A673 (cell line): ENCODE data around the gene SGO2. TPM values are rescaled to one million over a fixed set of nuclear protein-coding genes. Genes with fewer than 3 reads are reported as not detected.
A peak's percentile ranks its signal among the peaks of the same experiment; 100 is the strongest.

Source experiments
- BruUV-seq: library from RNA; stranded (reverse); fragments of 400-500 nt; replicated peaks from 2 replicates; lab custom pipeline; 2021; lab: Mats Ljungman, UMichigan
- CTCF ChIA-PET: fragments of 300-600 bp; sonication (Branson Sonifier 250); formaldehyde crosslinking; loops from one replicate; lab custom pipeline; 2022; ENCODE audit warnings: antibody characterized with exemption; lab: Charles Lee
- POLR2A ChIA-PET: fragments of 300-600 bp; sonication (Branson Sonifier 250); formaldehyde crosslinking; loops from one replicate; lab custom pipeline; 2022; ENCODE audit warnings: antibody characterized with exemption; ENCODE audit not compliant: low non-redundant PET; lab: Charles Lee
- DNase-seq: peaks from one replicate; pipeline ENCODE4 v3.0.0-alpha.2; 2015; ENCODE audit warnings: low spot score
- H3K27ac ChIP-seq: fragments of 200-600 bp; sonication (generic); 2 replicates; pipeline ENCODE4 v1.5.1; 2016; ENCODE audit warnings: mixed run types, low read depth, mild to moderate bottlenecking, mixed read lengths, antibody characterized with exemption, low read length; ENCODE audit not compliant: poor library complexity, severe bottlenecking
- H3K27me3 ChIP-seq: fragments of 200-600 bp; sonication (generic); replicated peaks from 2 replicates; pipeline ENCODE4 v1.6.1; 2017; ENCODE audit warnings: mixed run types, low read depth, mild to moderate bottlenecking, mixed read lengths, antibody characterized with exemption, low read length; ENCODE audit not compliant: insufficient read depth, poor library complexity
- H3K36me3 ChIP-seq: fragments of 200-600 bp; sonication (generic); 2 replicates; pipeline ENCODE4 v1.6.1; 2016; ENCODE audit warnings: mixed run types, mild to moderate bottlenecking, mixed read lengths, antibody characterized with exemption, low read length; ENCODE audit not compliant: insufficient read depth, poor library complexity, severe bottlenecking
- H3K4me1 ChIP-seq: fragments of 200-600 bp; sonication (generic); 2 replicates; pipeline ENCODE4 v1.6.1; 2017; ENCODE audit warnings: mixed run types, mild to moderate bottlenecking, mixed read lengths, antibody characterized with exemption, low read length; ENCODE audit not compliant: insufficient read depth, poor library complexity, severe bottlenecking
- H3K4me3 ChIP-seq: fragments of 200-600 bp; sonication (generic); 2 replicates; pipeline ENCODE4 v1.5.1; 2016; ENCODE audit warnings: low read depth, mixed run types, mild to moderate bottlenecking, mixed read lengths, low read length; ENCODE audit not compliant: poor library complexity, severe bottlenecking
- H3K9me3 ChIP-seq: fragments of 200-600 bp; sonication (generic); 2 replicates; pipeline ENCODE4 v1.6.1; 2016; ENCODE audit warnings: mixed run types, low read depth, mild to moderate bottlenecking, mixed read lengths, antibody characterized with exemption, low read length; ENCODE audit not compliant: poor library complexity, severe bottlenecking
- CTCF ChIP-seq: fragments of 300-800, 200-600 bp; sonication (generic); conservative IDR thresholded peaks from 2 replicates; pipeline ENCODE4 v1.5.1; 2017; ENCODE audit warnings: low read depth, mild to moderate bottlenecking, antibody characterized with exemption, low read length, moderate library complexity, mixed read lengths
- EZH2 ChIP-seq: fragments of 200-600 bp; sonication (generic); IDR thresholded peaks from 2 replicates; pipeline ENCODE4 v1.6.1; 2017; ENCODE audit warnings: borderline replicate concordance, low read depth, mild to moderate bottlenecking, mixed read lengths, antibody characterized with exemption, low read length; ENCODE audit not compliant: poor library complexity, severe bottlenecking
- intact Hi-C: fragments of 100-400 bp; cut with micrococcal nuclease; formaldehyde crosslinking; loops from one replicate; pipeline ENCODE4 v1.10.0; 2022; ENCODE audit not compliant: unreplicated experiment
- total RNA-seq: library from RNA; stranded (reverse); gene quantifications from 2 replicates; pipeline ENCODE4 v1.2.3, GENCODE V29; 2021

Gene SGO2
- total RNA-seq, 1 experiment from 2014 or later = 37.3 TPM

GRCh38 chr2:200615247-200615646 lies 89.2 kb downstream of the SGO2 start:
- Histone ChIP-seq H3K27me3 (no peaks in the 10 kb centered on the region), H3K36me3 (no peaks in the 10 kb centered on the region), H3K4me1 (peaks cover 5% of the 10 kb centered on the region), H3K27ac (no peak overlapping the region), H3K4me3 (no peak overlapping the region), H3K9me3 (no peaks in the 10 kb centered on the region)
- peak; percentile 61 for DNase-seq
- ChIA-PET POLR2A (no interaction called here), CTCF (no interaction called here)
- intact Hi-C loops = loop anchor here (5.0 kb wide), 1 partner anchor 87 kb away; no protein-coding TSS in a partner anchor
- no TSS peak for BruUV-seq
- TF ChIP-seq EZH2 (no peak), CTCF (no peak)

- CTCF ChIA-PET = no interaction called here
- BruUV-seq = no TSS peak
- Histone ChIP-seq H3K4me1 (peaks cover 5% of the 10 kb centered on the region), H3K36me3 (no peaks in the 10 kb centered on the region), H3K4me3 (no peak overlapping the region), H3K27me3 (no peaks in the 10 kb centered on the region), H3K27ac (no peak overlapping the region), H3K9me3 (no peaks in the 10 kb centered on the region)
- POLR2A ChIA-PET = no interaction called here
- DNase-seq = no peak
- intact Hi-C loops = loop anchor here (5.0 kb wide), 1 partner anchor 86 kb away; no protein-coding TSS in a partner anchor
- TF ChIP-seq EZH2 (no peak), CTCF (no peak)
These were observed 90.2 kb downstream of the SGO2 start for GRCh38 chr2:200616193-200616592.

- H3K27ac ChIP-seq = no peak overlapping the region
- no peaks in the 10 kb centered on the region for H3K9me3 ChIP-seq
- no peak overlapping the region for H3K4me3 ChIP-seq
- CTCF ChIA-PET = no interaction called here
- H3K36me3 ChIP-seq = no peaks in the 10 kb centered on the region
- intact Hi-C loops = loop anchor here (5.0 kb wide), 1 partner anchor 86 kb away; no protein-coding TSS in a partner anchor
- DNase-seq = no peak
- POLR2A ChIA-PET = no interaction called here
- TF ChIP-seq EZH2 (no peak), CTCF (no peak)
- no TSS peak for BruUV-seq
- peaks cover 5% of the 10 kb centered on the region for H3K4me1 ChIP-seq
- no peaks in the 10 kb centered on the region for H3K27me3 ChIP-seq
These were observed 90.6 kb downstream of the SGO2 start for GRCh38 chr2:200616656-200617055.
